Measurements from ENCODE around the gene RFX3.

Gene RFX3

DNA sequence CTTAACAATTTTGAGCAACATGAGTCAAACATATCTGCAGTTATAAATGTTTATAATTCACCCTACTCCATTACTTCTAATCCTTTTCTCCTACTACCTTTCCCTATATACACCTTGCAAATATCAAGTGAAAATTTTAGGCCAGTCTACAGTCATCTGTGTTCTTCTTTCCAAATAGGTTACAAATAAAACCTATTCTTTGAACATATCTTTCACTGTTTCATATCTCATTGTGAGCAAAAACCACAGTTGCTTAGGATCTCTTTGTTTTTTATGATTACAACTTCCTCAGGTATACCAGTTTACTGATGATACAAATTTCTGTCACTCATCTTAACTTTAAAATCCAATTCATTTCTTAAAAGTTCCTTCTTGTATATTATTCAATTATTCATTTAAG lies 34.4 kb downstream of the RFX3 start:
- no peaks in the 10 kb centered on the region for H3K27me3 ChIP-seq (ENCODE audit: insufficient read depth, low read depth)
- peaks cover 3% of the 10 kb centered on the region for H3K4me1 ChIP-seq (ENCODE audit: low read depth, poor library complexity, severe bottlenecking)
- no peak overlapping the region for H3K9ac ChIP-seq
- H3K4me3 ChIP-seq (IDR thresholded peaks at IDR 0.05; ENCODE audit: insufficient read depth, low read depth, low read length) = no peak overlapping the region
- no peak overlapping the region for H3K4me2 ChIP-seq
- TF ChIP-seq, protein P1, sequence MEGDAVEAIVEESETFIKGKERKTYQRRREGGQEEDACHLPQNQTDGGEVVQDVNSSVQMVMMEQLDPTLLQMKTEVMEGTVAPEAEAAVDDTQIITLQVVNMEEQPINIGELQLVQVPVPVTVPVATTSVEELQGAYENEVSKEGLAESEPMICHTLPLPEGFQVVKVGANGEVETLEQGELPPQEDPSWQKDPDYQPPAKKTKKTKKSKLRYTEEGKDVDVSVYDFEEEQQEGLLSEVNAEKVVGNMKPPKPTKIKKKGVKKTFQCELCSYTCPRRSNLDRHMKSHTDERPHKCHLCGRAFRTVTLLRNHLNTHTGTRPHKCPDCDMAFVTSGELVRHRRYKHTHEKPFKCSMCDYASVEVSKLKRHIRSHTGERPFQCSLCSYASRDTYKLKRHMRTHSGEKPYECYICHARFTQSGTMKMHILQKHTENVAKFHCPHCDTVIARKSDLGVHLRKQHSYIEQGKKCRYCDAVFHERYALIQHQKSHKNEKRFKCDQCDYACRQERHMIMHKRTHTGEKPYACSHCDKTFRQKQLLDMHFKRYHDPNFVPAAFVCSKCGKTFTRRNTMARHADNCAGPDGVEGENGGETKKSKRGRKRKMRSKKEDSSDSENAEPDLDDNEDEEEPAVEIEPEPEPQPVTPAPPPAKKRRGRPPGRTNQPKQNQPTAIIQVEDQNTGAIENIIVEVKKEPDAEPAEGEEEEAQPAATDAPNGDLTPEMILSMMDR (conservative IDR thresholded peaks at IDR 0.05; ENCODE audit: low read depth, low read length) = no peak
- no peak overlapping the region for H3K27ac ChIP-seq
- no peaks in the 10 kb centered on the region for H4K20me1 ChIP-seq (ENCODE audit: insufficient read depth)
- H2AFZ ChIP-seq (ENCODE audit: low read depth) = no peak overlapping the region
- no peaks in the 10 kb centered on the region for H3K36me3 ChIP-seq (ENCODE audit: insufficient read depth)
- H3K79me2 ChIP-seq (ENCODE audit: insufficient read depth, low read depth) = no peaks in the 10 kb centered on the region

DNA sequence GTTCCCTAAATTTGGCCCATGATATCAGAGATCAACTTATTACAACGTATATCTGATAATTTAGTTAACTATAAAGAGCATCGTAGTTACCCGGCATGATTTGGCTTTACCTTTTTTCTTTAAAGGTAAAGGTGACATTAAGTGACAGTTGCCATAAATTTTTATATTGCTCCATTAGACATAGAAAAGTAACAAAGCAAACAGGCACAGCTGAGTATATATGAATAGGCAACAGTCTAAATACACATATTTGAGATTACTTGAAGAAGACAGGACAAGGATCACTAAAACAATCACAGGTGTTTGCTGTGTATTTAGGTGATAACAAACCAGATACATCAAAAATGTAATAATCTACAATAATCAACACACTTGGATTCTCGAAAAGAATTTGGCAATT lies 34.8 kb downstream of the RFX3 start:
- Histone ChIP-seq H3K27ac (no peak overlapping the region), H3K4me2 (no peak overlapping the region), H3K27me3 (ENCODE audit: insufficient read depth, low read depth) (no peaks in the 10 kb centered on the region), H3K36me3 (ENCODE audit: insufficient read depth) (no peaks in the 10 kb centered on the region), H3K9ac (no peak overlapping the region), H3K79me2 (ENCODE audit: insufficient read depth, low read depth) (no peaks in the 10 kb centered on the region), H4K20me1 (ENCODE audit: insufficient read depth) (no peaks in the 10 kb centered on the region), H3K4me1 (ENCODE audit: low read depth, poor library complexity, severe bottlenecking) (peaks cover 3% of the 10 kb centered on the region), H2AFZ (ENCODE audit: low read depth) (no peak overlapping the region), H3K4me3 (IDR thresholded peaks at IDR 0.05; ENCODE audit: insufficient read depth, low read depth, low read length) (no peak overlapping the region)
- TF ChIP-seq, protein P1 (conservative IDR thresholded peaks at IDR 0.05; ENCODE audit: low read depth, low read length) = no peak

DNA sequence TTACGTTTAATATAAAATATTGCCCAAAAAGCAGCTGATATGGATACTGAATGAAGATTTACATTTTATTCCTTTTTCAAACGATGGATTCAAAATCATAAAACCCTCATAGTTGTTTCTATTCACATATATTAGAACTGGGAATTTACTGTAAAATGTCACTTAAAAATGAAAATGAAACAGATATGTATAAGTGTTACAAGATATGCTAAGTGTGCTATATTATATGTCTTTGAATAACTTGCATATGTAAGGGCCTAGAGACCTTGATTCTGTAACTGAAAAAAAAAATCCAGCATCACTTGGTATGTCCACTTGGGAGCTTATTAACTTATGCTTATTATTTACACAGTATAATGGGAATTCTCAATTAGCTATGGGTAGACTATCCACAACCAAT lies 43.2 kb downstream of the RFX3 start:
- H2AFZ ChIP-seq (ENCODE audit: low read depth) = no peak overlapping the region
- no peak overlapping the region for H3K27ac ChIP-seq
- H3K27me3 ChIP-seq (ENCODE audit: insufficient read depth, low read depth) = no peaks in the 10 kb centered on the region
- H3K9ac ChIP-seq = no peak overlapping the region
- TF ChIP-seq, protein P1 (conservative IDR thresholded peaks at IDR 0.05; ENCODE audit: low read depth, low read length) = no peak
- H3K79me2 ChIP-seq (ENCODE audit: insufficient read depth, low read depth) = no peaks in the 10 kb centered on the region
- peaks cover 28% of the 10 kb centered on the region for H3K4me1 ChIP-seq (ENCODE audit: low read depth, poor library complexity, severe bottlenecking)
- H3K36me3 ChIP-seq (ENCODE audit: insufficient read depth) = no peaks in the 10 kb centered on the region
- H3K4me2 ChIP-seq = no peak overlapping the region
- no peak overlapping the region for H3K4me3 ChIP-seq (IDR thresholded peaks at IDR 0.05; ENCODE audit: insufficient read depth, low read depth, low read length)
- no peaks in the 10 kb centered on the region for H4K20me1 ChIP-seq (ENCODE audit: insufficient read depth)

DNA sequence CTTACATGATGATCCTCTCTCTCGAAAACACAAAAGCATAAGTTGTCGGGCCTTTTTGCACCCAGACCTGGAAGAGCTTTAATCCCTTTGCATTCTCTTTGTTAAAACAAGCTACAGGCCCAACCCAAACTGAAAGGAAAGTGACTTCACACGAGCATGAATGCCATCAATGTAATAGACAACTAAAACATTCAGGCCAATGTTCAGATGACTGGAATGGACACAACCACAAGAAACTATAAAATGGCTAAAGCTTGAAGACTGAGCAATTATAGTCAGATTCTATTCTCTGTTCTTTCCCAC lies 45.5 kb downstream of the RFX3 start:
- H3K36me3 ChIP-seq (ENCODE audit: insufficient read depth) = no peaks in the 10 kb centered on the region
- TF ChIP-seq, protein P1 (conservative IDR thresholded peaks at IDR 0.05; ENCODE audit: low read depth, low read length) = no peak
- H3K9ac ChIP-seq = no peak overlapping the region
- no peaks in the 10 kb centered on the region for H3K27me3 ChIP-seq (ENCODE audit: insufficient read depth, low read depth)
- no peak overlapping the region for H3K4me2 ChIP-seq
- H3K27ac ChIP-seq = no peak overlapping the region
- H3K4me1 ChIP-seq (ENCODE audit: low read depth, poor library complexity, severe bottlenecking) = peaks cover 39% of the 10 kb centered on the region
- H3K79me2 ChIP-seq (ENCODE audit: insufficient read depth, low read depth) = no peaks in the 10 kb centered on the region
- H4K20me1 ChIP-seq (ENCODE audit: insufficient read depth) = no peaks in the 10 kb centered on the region
- H2AFZ ChIP-seq (ENCODE audit: low read depth) = no peak overlapping the region
- no peak overlapping the region for H3K4me3 ChIP-seq (IDR thresholded peaks at IDR 0.05; ENCODE audit: insufficient read depth, low read depth, low read length)

Data from KMS-11 (cell line).